Measurements from ENCODE around the gene NPR3. TPM values are rescaled to one million over a fixed set of nuclear protein-coding genes. Genes with fewer than 3 reads are reported as not detected.

NPR3 gene
- total RNA-seq, 6 experiments from 2014 or later = 23.8 to 56.3 (median 25.5) TPM

DNA sequence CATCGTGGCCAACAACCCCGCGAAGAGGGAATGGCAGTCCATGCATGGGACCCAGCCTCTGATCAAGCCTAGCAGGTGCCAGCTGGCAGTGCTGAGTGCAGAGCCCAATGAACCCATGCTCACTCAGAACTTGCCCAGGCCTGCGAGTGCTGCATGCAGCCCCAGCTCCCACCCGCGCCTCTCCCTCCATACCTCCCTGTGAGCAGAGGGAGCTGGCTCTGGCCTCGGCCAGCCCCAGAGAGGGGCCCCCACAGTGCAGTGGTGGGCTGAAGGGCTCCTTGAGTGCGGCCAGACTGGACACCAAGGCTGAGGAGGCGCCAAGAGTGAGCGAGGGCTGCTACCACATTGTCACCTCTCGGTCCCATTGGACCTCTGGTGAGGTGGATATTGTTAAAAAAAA, 32.6 kb upstream of the NPR3 start:
- Mint-ChIP-seq H3K27me3 (ENCODE audit: insufficient read depth) (peaks cover 6% of the 10 kb centered on the region), H3K36me3 (ENCODE audit: low read depth) (peaks cover 2% of the 10 kb centered on the region), H3K9me3 (peaks cover 5% of the 10 kb centered on the region), H3K27ac (no peak overlapping the region), H3K4me1 (ENCODE audit: low read depth) (peaks cover 9% of the 10 kb centered on the region), H3K4me3 (no peak overlapping the region)
- TF ChIP-seq, protein P1, sequence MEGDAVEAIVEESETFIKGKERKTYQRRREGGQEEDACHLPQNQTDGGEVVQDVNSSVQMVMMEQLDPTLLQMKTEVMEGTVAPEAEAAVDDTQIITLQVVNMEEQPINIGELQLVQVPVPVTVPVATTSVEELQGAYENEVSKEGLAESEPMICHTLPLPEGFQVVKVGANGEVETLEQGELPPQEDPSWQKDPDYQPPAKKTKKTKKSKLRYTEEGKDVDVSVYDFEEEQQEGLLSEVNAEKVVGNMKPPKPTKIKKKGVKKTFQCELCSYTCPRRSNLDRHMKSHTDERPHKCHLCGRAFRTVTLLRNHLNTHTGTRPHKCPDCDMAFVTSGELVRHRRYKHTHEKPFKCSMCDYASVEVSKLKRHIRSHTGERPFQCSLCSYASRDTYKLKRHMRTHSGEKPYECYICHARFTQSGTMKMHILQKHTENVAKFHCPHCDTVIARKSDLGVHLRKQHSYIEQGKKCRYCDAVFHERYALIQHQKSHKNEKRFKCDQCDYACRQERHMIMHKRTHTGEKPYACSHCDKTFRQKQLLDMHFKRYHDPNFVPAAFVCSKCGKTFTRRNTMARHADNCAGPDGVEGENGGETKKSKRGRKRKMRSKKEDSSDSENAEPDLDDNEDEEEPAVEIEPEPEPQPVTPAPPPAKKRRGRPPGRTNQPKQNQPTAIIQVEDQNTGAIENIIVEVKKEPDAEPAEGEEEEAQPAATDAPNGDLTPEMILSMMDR (IDR thresholded peaks at IDR 0.05) = no peak
- no peak for DNase-seq

DNA sequence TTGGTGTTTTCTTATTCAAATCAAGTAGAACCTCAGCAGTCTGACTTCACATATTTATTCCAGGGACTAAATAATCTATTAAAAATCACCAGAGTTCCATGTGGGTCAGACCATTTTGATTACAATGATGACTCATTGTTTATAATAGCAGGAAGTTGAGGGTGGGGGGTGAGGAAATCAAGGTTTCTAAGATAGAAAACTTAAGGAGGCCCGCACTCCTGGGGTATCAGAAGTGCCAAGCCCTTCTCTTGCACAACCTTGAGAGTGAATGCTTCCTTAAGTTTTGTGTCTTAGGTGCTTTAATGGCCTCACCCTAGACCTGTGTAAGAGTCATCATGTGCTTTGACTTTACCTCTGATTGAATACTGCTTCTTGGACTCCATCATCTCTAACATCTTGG, 31.9 kb upstream of the NPR3 start:
- Mint-ChIP-seq H3K4me3 (no peak overlapping the region), H3K27me3 (ENCODE audit: insufficient read depth) (peaks cover 6% of the 10 kb centered on the region), H3K4me1 (ENCODE audit: low read depth) (peaks cover 9% of the 10 kb centered on the region), H3K27ac (no peak overlapping the region), H3K36me3 (ENCODE audit: low read depth) (peaks cover 9% of the 10 kb centered on the region), H3K9me3 (peaks cover 13% of the 10 kb centered on the region)
- TF ChIP-seq, protein P1 (IDR thresholded peaks at IDR 0.05) = no peak
- no peak for DNase-seq

DNA sequence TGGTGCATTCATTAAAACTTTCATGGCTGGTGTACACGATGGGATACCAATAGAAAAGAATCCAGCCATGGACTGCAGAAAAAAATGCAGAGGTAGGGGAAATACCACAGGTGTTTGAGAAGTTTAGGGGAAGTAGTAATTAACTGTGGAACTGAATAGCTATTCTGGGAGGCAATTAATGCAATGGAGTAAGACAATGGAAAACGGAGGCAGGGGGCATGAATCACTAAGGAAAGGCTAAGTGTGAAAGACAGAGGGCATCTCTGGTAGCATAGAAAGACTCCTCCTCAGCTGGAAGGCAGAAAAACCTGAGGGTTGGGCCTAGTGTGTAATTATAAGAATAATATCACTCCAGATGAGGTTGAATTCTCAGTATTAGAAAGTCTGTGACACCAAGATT, 30.9 kb upstream of the NPR3 start:
- Mint-ChIP-seq H3K4me3 (no peak overlapping the region), H3K27me3 (ENCODE audit: insufficient read depth) (no peaks in the 10 kb centered on the region; the same call in none of the 2 replicates), H3K9me3 (peaks cover 22% of the 10 kb centered on the region), H3K27ac (no peak overlapping the region), H3K4me1 (ENCODE audit: low read depth) (peaks cover 9% of the 10 kb centered on the region), H3K36me3 (ENCODE audit: low read depth) (peaks cover 19% of the 10 kb centered on the region)
- DNase-seq = no peak
- TF ChIP-seq, protein P1 (IDR thresholded peaks at IDR 0.05) = no peak

DNA sequence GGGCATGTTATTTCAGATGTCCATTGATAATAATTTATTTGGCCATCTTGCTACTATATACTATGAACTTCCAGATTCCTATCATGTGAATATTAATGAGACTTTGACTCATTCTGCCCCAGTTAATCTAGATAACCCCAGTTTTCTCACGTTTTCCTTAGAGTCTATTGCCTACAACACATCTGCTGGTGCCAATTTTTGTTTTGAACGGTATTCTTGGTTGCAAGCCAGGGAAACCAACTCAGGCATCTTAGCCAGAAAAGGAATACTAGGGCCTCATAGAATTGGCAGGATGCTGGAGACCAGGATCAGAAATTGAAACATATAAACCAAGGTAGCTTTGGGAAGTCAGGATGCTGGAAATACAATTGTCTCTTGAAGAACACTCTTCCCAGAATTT, 28.0 kb upstream of the NPR3 start:
- Mint-ChIP-seq H3K9me3 (peaks cover 35% of the 10 kb centered on the region), H3K27ac (no peak overlapping the region), H3K36me3 (ENCODE audit: low read depth) (peaks cover 32% of the 10 kb centered on the region), H3K4me1 (ENCODE audit: low read depth) (peaks cover 28% of the 10 kb centered on the region), H3K27me3 (ENCODE audit: insufficient read depth) (no peaks in the 10 kb centered on the region; the same call in none of the 2 replicates), H3K4me3 (no peak overlapping the region)
- TF ChIP-seq, protein P1 (IDR thresholded peaks at IDR 0.05) = no peak
- no peak for DNase-seq

DNA sequence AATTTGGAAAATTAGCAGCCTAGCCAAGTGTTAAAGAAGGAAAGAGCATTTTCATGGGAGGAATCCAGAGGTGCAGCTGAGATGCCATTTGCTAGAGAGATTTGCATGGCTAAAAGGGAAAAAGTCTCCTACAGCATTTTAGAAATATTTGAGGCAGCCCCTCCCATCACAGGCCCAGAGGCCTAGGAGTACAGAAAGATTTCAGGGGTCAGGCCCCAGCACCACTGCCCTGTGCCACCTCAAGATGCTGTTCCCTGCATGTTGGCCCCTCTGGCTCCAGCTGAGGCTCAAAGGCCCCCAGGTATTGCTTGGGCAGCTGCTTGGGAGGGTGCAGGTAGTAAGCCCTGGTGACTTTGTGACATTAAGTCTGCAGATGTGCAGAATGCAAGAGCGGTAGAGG, 26.9 kb upstream of the NPR3 start:
- TF ChIP-seq, protein P1 (IDR thresholded peaks at IDR 0.05) = no peak
- Mint-ChIP-seq H3K27me3 (ENCODE audit: insufficient read depth) (peaks cover under 1% of the 10 kb centered on the region), H3K27ac (no peak overlapping the region), H3K4me1 (ENCODE audit: low read depth) (peaks cover 22% of the 10 kb centered on the region), H3K4me3 (no peak overlapping the region), H3K9me3 (peaks cover 35% of the 10 kb centered on the region), H3K36me3 (ENCODE audit: low read depth) (peaks cover 32% of the 10 kb centered on the region)
- no peak for DNase-seq

All from HFFc6 (cell line).